Ovary (tissue), 3 donors: ENCODE results near the gene DENND5B.

Experiments
- CTCF ChIP-seq, 3 donors: fragments of 450-650 bp in 2 of 3; fragments of 200-600 bp in 1 of 3; IDR thresholded peaks; one replicate each; pipeline versions ENCODE4 v1.5.1 to v1.8.0; 2016 to 2022; ENCODE audit warnings: antibody characterized with exemption in 3 of 3, mild to moderate bottlenecking in 1 of 3
- POLR2A ChIP-seq: fragments of 450-650 bp; IDR thresholded peaks from one replicate; pipeline ENCODE4 v1.6.1; 2017; ENCODE audit warnings: antibody characterized with exemption, mild to moderate bottlenecking, moderate library complexity
- donor health status: DM: no; HTN: no; CAD: no.

DNA sequence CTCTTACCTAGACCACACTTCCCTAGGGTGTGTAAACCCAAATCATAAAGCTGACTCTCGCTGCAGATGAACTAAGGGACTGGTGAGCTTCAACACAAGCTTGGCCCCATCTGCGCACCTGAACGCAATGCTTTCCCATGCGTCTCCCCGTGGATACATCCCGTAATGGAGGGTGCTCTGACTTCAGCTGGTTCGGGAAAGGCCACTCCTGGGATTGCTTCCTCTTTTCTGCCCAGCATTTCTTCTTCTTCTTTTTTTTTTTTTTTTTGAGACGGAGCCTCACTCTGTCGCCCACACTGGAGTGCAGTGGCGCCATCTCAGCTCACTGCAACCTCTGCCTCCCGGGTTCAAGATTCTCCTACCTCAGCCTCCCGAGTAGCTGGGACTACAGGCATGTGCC lies 40.9 kb upstream of the DENND5B start:
- no peak for TF ChIP-seq CTCF (IDR thresholded peaks at IDR 0.05)
- no peak for TF ChIP-seq POLR2A
